GM12873 (cell line): ENCODE results near the gene GNAT2.

Experiments used
- TF ChIP-seq, protein P1 (sequence below): IDR thresholded peaks from 2 replicates; pipeline ENCODE4 v1.5.1; 2012; ENCODE audit warnings: low read depth, mild to moderate bottlenecking, moderate library complexity, low read length, control low read depth; ENCODE audit not compliant: insufficient read depth; ENCODE audit errors: missing control alignments

GNAT2 gene

DNA sequence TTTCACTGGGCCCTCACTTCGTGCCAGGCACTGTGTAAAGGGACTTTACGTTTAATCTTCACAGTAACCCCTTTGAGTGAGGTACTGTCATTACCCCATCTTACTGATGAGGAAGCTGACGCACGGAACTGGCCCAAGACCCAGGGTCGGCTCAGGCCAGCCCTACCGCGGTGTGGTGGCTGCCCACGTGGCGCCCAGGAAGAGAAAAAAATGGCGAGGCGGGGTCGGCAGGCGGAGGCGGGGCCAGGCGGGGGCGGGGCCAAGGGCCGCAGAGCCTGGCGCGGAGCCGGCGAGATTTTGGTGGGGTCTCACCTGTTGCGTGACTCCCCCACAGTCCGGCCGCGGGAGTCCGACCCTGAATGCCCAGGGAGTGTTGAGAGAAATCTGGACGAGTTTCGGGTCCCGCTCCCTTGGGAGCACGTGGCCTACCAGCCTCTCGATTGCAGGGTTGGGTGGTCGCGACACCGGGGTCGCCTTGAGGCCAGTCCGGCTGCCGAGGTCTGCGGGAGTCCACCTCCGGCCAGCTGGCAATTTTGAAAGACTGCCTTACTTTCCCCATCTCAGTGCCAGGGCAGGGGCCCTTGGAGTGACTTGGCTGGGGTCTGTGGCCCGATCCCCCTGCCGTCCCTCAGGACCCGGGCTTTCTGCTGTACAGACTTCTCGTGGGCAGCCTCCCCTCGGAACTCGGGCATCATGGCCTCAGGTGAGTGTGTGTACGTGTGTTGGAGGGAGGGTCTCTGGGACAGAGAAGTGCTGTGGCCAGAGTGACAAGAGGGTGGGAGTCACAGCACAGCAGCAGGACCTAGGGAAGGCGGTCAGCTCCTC is at the start of gene GNAT2, which contains the start of gene AMPD2:
Gene GNAT2 (minus strand): TSS at position 41 of the 825 bp plus-strand sequence. CDS start 6,746 bp downstream, outside the sequence.
Gene AMPD2 (plus strand): TSS at position 262 of the 825 bp plus-strand sequence. CDS start 1,339 bp downstream, outside the sequence.
- TF ChIP-seq, protein P1, sequence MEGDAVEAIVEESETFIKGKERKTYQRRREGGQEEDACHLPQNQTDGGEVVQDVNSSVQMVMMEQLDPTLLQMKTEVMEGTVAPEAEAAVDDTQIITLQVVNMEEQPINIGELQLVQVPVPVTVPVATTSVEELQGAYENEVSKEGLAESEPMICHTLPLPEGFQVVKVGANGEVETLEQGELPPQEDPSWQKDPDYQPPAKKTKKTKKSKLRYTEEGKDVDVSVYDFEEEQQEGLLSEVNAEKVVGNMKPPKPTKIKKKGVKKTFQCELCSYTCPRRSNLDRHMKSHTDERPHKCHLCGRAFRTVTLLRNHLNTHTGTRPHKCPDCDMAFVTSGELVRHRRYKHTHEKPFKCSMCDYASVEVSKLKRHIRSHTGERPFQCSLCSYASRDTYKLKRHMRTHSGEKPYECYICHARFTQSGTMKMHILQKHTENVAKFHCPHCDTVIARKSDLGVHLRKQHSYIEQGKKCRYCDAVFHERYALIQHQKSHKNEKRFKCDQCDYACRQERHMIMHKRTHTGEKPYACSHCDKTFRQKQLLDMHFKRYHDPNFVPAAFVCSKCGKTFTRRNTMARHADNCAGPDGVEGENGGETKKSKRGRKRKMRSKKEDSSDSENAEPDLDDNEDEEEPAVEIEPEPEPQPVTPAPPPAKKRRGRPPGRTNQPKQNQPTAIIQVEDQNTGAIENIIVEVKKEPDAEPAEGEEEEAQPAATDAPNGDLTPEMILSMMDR, result no peak

DNA sequence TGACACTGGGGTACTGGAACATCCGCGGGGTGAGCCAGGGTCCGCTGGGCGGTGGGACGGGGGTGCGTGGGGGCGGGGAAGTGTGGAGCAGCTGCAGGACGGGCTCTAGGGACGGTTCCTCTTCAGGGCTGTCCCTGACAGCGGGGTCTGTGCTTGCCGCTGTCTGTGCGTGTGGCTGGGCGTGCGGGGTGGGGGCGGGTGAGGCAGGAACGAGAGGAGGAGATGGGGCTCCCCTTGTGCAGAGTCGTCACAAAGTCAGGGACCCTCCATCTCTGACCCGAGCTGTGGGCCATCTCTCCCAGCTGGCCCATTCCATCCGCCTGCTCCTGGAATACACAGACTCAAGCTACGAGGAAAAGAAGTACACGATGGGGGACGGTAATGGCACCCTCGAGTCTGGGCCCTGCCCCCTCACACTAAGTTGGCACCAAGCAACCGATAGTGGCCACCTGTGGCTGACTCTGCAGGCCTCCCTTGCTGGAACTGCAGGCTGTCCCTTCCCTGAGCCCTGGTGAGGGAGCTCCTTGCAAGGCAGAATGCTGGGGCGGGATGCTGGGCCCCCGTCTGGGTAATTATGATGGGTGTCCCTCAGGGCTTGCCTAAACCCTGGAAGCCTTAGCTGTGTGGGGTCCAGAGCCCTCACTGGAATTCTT is 48.8 kb upstream of the GNAT2 start:
- TF ChIP-seq, protein P1, result no peak

DNA sequence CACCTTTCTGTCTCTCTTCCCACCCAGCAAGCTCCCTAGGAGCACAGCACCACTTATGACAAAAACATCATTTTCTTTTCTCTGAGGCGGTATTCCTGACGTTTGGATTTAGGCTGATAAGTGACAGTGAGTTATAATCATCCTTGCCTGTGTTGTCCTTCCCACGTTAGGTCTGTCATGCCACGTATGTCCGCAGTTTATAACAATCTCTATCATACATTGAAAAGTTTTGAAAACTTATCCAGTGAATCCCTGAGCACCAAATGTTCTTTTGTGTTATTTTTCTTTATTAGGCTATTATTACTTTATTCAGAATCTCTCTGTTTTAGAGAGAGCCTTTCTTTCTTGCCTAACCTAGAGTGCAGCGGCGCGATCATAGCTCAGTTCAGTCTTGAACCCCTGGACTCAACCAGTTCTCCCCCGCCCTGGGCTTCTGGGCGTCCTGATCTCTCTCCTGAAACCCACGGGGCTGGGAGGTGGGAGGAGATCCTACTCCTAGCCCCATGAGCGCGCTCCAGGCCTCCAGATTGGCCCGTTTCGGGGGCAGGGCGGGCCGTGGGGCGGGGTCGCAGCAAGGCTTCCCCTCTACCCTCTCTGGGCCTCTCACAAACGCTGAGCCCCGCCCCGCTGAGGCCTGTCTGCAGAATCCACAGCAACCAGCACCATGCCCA is 48.2 kb upstream of the GNAT2 start, which contains the start of gene GSTM2:
Gene GSTM2 (plus strand): TSS at position 606 of the 671 bp plus-strand sequence. CDS start 59 bp downstream, at position 665.
- TF ChIP-seq, protein P1, result no peak

DNA sequence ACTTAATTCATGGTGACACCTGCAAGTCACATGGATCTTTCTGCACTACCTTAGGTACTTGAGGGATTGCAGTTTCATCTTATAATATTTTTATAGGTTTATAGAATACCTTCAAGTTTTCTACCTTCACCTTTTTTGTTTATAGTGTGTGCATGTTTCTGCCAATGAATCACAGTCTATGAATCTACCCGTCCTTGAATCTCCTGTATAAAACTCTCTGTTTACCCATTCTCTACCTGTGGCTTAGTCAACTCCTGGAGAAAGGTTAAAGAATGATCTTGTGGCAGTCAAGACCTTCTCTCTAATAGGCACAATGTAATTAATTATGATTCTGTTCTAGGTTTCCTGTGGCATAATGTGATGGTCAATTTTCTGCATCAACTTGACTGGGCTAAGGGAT is 45.3 kb upstream of the GNAT2 start:
- TF ChIP-seq, protein P1, result no peak

DNA sequence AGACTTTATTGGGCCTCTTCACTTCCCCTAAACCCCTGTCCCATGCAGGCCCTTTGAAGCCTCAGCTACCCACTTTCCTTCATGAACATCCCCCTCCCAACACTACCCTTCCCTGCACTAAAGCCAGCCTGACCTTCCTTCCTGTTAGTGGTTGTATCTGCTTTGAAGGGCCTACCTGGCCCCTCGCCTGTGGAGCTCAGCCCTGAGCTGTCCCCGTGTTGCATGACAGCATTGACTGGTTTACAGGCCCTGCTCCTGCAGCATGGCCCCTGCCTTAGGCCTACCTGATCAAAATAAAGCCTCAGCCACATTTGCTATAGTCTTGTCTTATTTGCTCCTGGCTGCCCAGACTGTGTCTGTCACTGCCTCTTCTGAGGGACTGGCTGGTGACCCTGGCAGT is 42.0 kb upstream of the GNAT2 start:
- TF ChIP-seq, protein P1, result no peak

DNA sequence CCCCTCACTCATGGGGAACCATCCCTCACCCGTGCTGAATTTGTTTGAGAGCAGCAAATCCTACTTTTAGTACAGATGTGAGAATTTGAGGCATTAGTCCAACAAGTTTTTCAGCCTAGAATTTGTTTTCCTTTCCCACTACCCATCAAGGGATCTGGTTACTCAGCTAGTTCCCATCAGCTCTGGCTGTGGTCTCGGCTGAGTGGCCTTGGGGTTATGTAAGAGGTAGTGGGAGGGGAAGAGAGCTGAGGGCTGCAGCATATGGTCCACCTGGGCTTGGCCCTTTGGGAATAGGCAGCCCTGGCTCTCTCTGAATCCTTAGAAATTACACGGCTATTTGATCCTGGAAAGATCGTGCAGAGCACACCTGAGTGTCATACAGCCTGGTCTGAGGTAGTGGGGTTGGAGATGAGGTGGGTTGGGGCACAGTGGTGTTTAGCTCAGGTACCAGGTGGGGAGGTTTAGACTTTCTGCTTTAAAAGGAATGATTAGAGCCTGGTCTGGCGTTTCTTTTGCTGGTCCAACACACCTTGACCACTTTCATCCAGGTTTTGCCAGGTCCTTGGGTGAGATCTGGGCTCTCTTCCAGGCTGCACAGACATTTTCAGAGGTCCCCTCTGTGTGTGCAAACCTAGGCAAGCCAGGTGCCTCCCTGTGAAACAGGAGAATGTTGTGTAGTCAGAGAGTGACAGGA is 40.7 kb upstream of the GNAT2 start:
- TF ChIP-seq, protein P1, result no peak

DNA sequence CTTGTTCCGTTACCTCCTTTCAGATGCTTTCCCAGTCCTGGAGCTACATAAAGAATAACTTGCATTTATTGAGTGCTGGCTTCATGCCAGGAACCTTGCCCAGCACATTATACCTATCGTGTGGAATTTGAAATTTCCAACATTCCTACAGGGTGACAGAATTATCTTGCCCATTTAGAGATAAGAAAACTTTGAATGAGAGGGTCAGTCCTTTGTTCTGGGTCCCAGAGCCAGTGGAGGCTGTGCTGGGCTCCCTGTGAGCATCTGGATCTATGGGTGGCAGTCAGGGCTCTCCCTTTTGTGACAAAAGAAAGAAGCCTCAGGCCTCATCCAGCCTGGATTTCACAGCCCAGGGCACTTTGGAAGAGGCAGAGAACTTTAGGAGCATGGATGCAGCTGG is 39.7 kb upstream of the GNAT2 start:
- TF ChIP-seq, protein P1, result no peak
